ENCODE data around the gene RBMS3.

DNA sequence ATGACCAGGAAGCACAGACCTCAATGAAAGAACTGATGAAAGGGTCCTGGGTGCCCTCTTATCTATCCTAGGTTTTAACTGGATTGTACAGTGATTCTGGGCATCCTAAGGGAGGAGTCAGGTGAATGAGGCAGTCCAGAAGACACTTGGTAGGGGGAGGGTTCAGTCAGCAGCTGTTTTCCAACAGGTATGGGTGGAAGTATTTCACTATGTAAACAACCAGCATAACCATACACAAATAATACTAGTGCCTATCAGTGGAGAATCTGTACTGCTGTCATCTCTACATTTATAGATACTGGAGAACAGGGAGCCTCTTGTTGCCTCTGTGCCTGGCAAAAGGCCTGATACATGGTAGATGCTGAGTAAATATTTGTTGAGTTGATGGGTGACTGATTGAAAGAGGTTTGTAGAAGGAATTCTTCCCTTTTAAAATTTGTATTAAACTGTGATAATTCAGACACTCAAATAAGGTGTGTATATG is 328.5 kb downstream of the RBMS3 start:
- TF ChIP-seq CTCF (IDR thresholded peaks at IDR 0.05) (no peak), POLR2A (IDR thresholded peaks at IDR 0.05) (no peak)
